ENCODE data around the gene ARID5B. TPM values are rescaled to one million over a fixed set of nuclear protein-coding genes. Genes with fewer than 3 reads are reported as not detected.
"Not testable (repeated sequence)": the region's sequence is repeated elsewhere in the genome, so short reads cannot be mapped to it uniquely, and the experiment has no call there.

ARID5B gene
- total RNA-seq, 1 experiment from 2014 or later = 2.3 TPM

DNA sequence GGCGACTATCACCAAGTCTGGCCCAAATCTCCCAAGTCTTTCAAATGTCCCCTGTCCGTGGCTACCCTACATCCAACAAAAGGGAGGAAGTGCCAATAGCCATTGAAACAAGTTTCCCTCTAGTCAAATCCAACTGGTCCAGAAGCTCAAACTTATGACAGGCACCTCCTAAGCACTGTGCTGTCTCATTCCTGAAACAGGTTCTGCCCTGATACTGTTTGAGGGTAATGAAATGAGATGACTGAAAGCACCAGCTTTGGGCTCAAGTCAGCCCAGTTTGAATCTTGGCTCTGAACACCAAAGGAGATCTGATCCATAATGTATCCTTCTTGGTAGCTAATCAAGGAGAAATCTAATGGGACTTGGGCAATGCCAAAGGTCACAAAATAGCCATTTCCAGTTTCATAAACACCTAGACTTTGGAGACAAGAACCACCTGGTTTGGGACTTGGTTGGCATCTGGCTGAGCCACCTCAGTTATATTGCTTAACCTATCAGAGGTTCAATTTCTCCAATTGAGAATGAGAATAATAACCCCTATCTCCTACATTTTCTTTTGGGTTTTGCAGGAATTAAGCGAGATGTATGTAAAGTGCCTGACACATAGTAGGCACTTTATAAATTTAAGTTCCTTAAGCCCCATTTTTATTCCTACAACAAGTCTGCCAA is 34.7 kb upstream of the ARID5B start:
- no peak overlapping the region for H3K27ac Mint-ChIP-seq
- DNase-seq (ENCODE audit: low spot score) = no peak
- ATAC-seq = no peak
- POLR2A ChIA-PET = no interaction called here
- H3K4me3 Mint-ChIP-seq = no peak overlapping the region
- no peaks in the 10 kb centered on the region for H3K9me3 Mint-ChIP-seq
- H3K27me3 Mint-ChIP-seq (ENCODE audit: low read depth) = no peaks in the 10 kb centered on the region
- CTCF ChIA-PET = interaction anchor here (1.2 kb wide), 1 partner anchor 30 kb away, joined by 5 read pairs; no protein-coding TSS in a partner anchor
- H3K36me3 Mint-ChIP-seq = no peaks in the 10 kb centered on the region
- H3K4me1 Mint-ChIP-seq = no peaks in the 10 kb centered on the region
- TF ChIP-seq KAT7 (CRISPR knock-in tag; IDR thresholded peaks at IDR 0.05; ENCODE audit: borderline replicate concordance) = no peak
- TF ChIP-seq, protein P1, sequence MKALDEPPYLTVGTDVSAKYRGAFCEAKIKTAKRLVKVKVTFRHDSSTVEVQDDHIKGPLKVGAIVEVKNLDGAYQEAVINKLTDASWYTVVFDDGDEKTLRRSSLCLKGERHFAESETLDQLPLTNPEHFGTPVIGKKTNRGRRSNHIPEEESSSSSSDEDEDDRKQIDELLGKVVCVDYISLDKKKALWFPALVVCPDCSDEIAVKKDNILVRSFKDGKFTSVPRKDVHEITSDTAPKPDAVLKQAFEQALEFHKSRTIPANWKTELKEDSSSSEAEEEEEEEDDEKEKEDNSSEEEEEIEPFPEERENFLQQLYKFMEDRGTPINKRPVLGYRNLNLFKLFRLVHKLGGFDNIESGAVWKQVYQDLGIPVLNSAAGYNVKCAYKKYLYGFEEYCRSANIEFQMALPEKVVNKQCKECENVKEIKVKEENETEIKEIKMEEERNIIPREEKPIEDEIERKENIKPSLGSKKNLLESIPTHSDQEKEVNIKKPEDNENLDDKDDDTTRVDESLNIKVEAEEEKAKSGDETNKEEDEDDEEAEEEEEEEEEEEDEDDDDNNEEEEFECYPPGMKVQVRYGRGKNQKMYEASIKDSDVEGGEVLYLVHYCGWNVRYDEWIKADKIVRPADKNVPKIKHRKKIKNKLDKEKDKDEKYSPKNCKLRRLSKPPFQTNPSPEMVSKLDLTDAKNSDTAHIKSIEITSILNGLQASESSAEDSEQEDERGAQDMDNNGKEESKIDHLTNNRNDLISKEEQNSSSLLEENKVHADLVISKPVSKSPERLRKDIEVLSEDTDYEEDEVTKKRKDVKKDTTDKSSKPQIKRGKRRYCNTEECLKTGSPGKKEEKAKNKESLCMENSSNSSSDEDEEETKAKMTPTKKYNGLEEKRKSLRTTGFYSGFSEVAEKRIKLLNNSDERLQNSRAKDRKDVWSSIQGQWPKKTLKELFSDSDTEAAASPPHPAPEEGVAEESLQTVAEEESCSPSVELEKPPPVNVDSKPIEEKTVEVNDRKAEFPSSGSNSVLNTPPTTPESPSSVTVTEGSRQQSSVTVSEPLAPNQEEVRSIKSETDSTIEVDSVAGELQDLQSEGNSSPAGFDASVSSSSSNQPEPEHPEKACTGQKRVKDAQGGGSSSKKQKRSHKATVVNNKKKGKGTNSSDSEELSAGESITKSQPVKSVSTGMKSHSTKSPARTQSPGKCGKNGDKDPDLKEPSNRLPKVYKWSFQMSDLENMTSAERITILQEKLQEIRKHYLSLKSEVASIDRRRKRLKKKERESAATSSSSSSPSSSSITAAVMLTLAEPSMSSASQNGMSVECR (CRISPR knock-in tag; IDR thresholded peaks at IDR 0.05; ENCODE audit: borderline replicate concordance) = no peak
- no peak for TF ChIP-seq ETV6 (CRISPR knock-in tag; IDR thresholded peaks at IDR 0.05)
- TF ChIP-seq, protein P2, sequence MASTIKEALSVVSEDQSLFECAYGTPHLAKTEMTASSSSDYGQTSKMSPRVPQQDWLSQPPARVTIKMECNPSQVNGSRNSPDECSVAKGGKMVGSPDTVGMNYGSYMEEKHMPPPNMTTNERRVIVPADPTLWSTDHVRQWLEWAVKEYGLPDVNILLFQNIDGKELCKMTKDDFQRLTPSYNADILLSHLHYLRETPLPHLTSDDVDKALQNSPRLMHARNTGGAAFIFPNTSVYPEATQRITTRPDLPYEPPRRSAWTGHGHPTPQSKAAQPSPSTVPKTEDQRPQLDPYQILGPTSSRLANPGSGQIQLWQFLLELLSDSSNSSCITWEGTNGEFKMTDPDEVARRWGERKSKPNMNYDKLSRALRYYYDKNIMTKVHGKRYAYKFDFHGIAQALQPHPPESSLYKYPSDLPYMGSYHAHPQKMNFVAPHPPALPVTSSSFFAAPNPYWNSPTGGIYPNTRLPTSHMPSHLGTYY (CRISPR knock-in tag; IDR thresholded peaks at IDR 0.05) = no peak
- no peak for TF ChIP-seq ELF4 (CRISPR knock-in tag; IDR thresholded peaks at IDR 0.05; ENCODE audit: low read depth)
- TF ChIP-seq CREB1 (CRISPR knock-in tag; IDR thresholded peaks at IDR 0.05) = no peak
- TF ChIP-seq, protein P3, sequence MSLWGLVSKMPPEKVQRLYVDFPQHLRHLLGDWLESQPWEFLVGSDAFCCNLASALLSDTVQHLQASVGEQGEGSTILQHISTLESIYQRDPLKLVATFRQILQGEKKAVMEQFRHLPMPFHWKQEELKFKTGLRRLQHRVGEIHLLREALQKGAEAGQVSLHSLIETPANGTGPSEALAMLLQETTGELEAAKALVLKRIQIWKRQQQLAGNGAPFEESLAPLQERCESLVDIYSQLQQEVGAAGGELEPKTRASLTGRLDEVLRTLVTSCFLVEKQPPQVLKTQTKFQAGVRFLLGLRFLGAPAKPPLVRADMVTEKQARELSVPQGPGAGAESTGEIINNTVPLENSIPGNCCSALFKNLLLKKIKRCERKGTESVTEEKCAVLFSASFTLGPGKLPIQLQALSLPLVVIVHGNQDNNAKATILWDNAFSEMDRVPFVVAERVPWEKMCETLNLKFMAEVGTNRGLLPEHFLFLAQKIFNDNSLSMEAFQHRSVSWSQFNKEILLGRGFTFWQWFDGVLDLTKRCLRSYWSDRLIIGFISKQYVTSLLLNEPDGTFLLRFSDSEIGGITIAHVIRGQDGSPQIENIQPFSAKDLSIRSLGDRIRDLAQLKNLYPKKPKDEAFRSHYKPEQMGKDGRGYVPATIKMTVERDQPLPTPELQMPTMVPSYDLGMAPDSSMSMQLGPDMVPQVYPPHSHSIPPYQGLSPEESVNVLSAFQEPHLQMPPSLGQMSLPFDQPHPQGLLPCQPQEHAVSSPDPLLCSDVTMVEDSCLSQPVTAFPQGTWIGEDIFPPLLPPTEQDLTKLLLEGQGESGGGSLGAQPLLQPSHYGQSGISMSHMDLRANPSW (CRISPR knock-in tag; conservative IDR thresholded peaks at IDR 0.05; ENCODE audit: low read depth) = no peak
- no peak for TF ChIP-seq SMAD3 (CRISPR knock-in tag; IDR thresholded peaks at IDR 0.05; ENCODE audit: borderline replicate concordance)
- no peak for TF ChIP-seq MYBL2 (CRISPR knock-in tag; IDR thresholded peaks at IDR 0.05)
- TF ChIP-seq GABPB1 (CRISPR knock-in tag; IDR thresholded peaks at IDR 0.05) = no peak
- TF ChIP-seq ZNF121 (CRISPR knock-in tag; IDR thresholded peaks at IDR 0.05) = no peak
- no peak for TF ChIP-seq TCF7 (CRISPR knock-in tag; IDR thresholded peaks at IDR 0.05; ENCODE audit: low read depth)
- no peak for TF ChIP-seq FOXJ3 (CRISPR knock-in tag; IDR thresholded peaks at IDR 0.05; ENCODE audit: borderline replicate concordance)
- TF ChIP-seq EMX1 (CRISPR knock-in tag; IDR thresholded peaks at IDR 0.05) = no peak
- TF ChIP-seq FOXK1 (CRISPR knock-in tag; IDR thresholded peaks at IDR 0.05) = no peak
- TF ChIP-seq, protein P4, sequence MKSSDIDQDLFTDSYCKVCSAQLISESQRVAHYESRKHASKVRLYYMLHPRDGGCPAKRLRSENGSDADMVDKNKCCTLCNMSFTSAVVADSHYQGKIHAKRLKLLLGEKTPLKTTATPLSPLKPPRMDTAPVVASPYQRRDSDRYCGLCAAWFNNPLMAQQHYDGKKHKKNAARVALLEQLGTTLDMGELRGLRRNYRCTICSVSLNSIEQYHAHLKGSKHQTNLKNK (CRISPR knock-in tag; IDR thresholded peaks at IDR 0.05) = no peak

DNA sequence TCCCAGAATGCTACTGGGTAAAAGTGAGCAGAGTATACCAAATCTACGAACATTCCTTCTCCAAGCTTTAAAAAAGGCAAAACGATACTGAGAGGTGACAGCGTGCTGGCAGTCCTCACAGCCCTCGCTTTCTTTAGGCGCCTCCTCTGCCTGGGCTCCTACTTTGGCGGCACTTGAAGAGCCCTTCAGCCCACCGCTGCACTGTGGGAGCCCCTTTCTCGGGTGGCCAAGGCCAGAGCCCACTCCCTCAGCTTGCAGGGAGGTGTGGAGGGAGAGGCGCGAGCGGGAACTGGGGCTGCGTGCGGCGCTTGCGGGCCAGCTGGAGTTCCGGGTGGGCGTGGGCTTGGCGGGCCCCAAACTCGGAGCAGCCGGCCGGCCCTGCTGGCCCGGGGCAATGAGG is 34.1 kb upstream of the ARID5B start:
- ATAC-seq; H3K27ac Mint-ChIP-seq; H3K4me3 Mint-ChIP-seq; POLR2A ChIA-PET; H3K27me3 Mint-ChIP-seq (ENCODE audit: low read depth); H3K4me1 Mint-ChIP-seq; H3K36me3 Mint-ChIP-seq; DNase-seq (ENCODE audit: low spot score); H3K9me3 Mint-ChIP-seq: not testable (repeated sequence)
- CTCF ChIA-PET = interaction anchor here (1.2 kb wide), 2 partner anchors 29 to 30 kb away, joined by 5 to 6 read pairs; no protein-coding TSS in a partner anchor

DNA sequence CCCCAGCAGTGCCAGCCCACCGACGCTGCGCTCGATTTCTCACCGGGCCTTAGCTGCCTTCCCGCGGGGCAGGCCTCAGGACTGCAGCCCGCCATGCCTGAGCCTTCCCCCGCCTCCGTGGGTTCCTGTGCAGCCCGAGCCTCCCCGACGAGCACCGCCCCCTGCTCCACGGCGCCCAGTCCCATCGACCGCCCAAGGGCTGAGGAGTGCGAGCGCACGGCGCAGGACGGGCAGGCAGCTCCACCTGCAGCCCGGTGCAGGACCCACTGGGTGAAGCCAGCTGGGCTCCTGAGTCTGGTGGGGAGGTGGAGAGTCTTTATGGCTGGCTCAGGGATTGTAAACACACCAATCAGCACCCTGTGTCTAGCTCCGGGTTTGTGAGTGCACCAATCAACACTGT is 33.7 kb upstream of the ARID5B start:
- DNase-seq (ENCODE audit: low spot score); H3K9me3 Mint-ChIP-seq; H3K4me1 Mint-ChIP-seq; POLR2A ChIA-PET; H3K36me3 Mint-ChIP-seq; H3K4me3 Mint-ChIP-seq; H3K27me3 Mint-ChIP-seq (ENCODE audit: low read depth); ATAC-seq; H3K27ac Mint-ChIP-seq: not testable (repeated sequence)
- CTCF ChIA-PET = interaction anchor here (1.2 kb wide), 1 partner anchor 29 kb away, joined by 6 read pairs; no protein-coding TSS in a partner anchor

Measured in WTC11 (cell line).